NCI-H524 (cell line): Measurements from ENCODE around the gene BET1L.
"Not testable (repeated sequence)": the region's sequence is repeated elsewhere in the genome, so short reads cannot be mapped to it uniquely, and the experiment has no call there.

Source experiments
- DNase-seq, 2 experiments: peaks; one replicate each; lab custom pipeline; 2025; lab: John Stamatoyannopoulos, UW

The BET1L gene

GRCh38 chr11:207208-207862 lies at the start of gene BET1L, which contains the start of gene RIC8A:
Gene BET1L (minus strand): TSS chr11:207399. CDS start chr11:207321, 78 bp downstream.
Gene RIC8A (plus strand): TSS chr11:207708. CDS start chr11:208855, 1,147 bp downstream.
- peak; percentile 91 to 93 for DNase-seq

DNA sequence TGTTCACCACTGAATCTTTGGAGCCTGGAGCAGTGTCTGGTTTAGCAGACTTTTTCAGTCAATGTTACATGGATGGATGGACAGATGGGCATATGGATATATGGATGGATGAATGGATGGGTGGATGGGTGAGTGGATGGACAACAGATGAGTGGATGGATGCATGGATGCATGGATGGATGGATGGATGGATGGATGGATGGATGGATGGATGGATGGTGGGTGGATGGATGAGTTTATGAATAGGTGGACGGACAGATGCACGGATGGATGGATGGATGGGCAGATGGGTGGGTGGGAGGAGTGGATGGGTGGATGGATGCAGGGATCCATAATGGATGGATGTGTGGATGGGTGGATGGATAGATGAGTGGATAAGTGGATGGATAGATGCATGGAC lies 48.6 kb upstream of the BET1L start:
- DNase-seq: no peak

- DNase-seq: no peak
Observed at GRCh38 chr11:255176-255575, 48.0 kb upstream of the BET1L start.

GRCh38 chr11:253886-254270 lies 46.7 kb upstream of the BET1L start:
- no peak for DNase-seq

- no peak for DNase-seq
Observed at GRCh38 chr11:253160-253885, 46.1 kb upstream of the BET1L start.

DNA sequence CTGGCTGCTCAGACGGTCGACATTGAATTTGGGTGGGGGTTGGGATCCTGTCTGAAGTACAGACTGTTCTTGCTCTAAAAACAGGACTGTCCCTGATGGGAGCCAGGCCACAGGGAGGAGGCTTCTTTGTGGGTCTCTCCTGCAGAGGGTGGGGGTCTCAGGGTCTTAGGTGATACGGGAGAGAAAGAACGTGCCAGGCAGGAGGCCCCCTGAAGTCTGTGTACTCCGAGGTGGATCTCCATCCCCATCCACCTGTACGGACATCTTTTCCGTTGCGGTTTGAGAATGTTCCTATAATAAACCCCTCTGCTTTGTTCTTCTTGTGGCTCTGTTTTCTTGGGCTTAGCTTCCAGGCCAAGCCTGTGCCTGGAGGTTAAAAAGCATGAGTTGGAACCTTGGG lies 45.5 kb upstream of the BET1L start:
- no peak for DNase-seq

DNA sequence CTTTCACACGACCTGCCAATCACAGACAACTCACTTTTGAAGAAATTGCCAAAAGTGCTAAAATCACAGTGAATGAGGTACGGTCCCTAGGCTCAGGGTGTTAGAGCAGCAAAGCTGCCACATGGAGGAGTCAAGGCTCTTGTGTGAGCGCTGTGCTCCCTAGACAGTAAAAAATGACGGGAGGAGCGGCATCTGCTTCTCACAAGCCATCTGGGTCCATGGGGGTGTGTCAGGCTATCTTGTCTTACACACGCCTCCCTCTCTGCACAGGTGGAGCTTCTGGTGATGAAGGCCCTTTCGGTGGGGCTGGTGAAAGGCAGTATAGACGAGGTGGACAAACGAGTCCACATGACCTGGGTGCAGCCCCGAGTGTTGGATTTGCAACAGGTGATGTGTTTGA lies 44.4 kb upstream of the BET1L start:
- DNase-seq: peak in 1 of 2 experiments; percentile 19

DNA sequence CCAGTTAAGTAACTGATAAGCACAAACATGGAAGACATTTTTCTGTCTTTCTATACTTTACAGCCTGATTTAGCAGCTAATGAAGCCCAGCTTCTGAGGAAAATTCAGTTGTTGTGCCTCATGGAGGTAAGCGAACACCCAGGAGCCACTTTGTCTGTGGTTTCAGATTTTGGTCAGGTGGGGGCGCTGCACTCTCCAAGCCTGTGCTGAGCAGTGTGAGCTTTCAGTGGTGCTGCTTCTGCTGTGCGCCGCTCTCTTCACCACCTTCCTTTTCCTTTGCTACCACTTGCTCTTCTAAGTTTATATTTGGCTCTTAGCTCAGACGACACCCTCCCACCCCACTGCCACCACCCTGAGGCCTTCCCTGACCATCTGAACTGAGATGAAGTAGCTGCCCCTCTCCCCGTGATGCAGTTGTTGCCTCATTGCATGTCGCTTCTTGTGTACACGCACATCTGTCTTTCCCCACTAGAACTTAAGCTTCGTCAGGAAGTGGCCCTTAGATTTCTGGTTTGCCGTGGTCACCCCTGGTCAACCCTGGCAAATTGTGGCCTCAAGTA lies 43.6 kb upstream of the BET1L start:
- DNase-seq: peak in 1 of 2 experiments; percentile 21

DNA sequence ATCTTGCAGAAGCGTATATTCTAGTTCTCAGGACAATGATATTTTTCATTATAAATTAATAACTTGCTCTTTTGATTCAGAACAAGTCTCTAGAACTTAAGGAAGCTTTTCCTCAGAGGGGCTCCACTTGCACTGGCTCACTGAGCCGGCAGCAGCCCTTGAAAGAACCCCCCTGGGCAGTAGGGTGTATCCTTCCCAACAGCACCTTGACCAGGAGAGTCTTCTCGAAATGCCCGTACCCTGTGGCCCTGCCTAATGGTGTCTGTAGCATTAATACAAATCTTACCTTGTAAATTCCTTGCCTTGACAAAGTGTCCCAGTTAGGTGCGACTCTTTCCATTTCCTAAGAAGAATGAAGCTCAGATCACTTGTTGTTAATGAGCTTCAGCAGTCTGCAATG lies 43.1 kb upstream of the BET1L start:
- DNase-seq: no peak

DNA sequence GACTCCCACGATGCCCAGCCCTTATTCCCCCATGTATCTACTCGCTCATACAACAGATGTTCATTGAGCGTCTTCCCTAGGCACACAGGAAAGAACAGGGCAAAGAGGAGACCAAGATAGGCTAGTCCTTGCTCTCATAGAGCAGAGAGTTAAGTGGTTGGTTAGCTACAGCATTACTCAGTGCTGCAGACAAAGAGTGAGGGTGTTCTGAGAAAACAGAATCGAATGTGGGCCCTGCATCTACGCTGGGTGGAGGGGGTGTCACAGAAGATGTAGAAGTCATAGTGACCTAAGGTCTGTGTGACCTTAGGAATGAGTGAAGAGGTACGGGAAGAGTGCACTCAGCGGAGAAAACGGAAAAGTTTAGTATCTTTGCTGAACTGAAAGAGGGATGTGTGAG lies 41.9 kb upstream of the BET1L start:
- no peak for DNase-seq

- no peak for DNase-seq
Observed at GRCh38 chr11:244376-244775, 37.2 kb upstream of the BET1L start.

DNA sequence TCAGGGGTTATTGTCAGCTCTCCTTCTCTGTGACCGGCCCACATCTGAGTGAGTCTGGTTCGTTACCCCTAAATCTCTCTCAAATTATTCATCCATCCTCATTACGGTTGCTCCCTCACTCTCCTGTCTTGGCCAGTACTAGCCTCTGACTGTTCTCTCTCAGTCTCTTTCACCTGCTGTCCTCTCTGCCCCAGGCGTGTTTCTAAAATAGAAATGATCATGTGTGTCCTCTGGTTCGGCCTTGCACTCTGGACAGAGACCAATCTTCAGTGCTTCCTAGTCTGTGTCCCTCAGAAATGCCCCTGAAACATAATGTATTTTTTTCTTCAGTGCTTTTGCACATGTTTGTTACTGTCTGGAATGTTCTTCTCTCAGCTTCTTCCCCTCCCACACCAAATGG lies 34.4 kb upstream of the BET1L start:
- DNase-seq: no peak

DNA sequence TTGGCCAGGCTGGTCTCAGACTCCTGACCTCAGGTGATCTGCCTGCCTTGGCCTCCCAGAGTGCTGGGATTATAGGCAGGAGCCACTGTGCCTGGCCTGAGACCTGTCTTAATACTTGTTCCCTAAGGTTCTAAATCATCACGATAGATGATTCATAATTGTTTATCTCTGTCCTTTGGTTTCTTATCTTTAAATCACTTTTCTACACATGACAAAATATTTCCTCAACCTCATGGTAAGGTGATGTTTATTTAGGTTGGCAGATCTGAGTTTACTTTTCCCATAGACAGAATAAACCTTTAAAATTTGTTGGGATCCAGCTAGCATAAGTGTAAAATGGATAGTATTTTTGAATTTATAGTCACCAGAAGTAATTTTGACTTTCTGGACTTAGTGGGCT lies 33.1 kb upstream of the BET1L start:
- DNase-seq: no peak

DNA sequence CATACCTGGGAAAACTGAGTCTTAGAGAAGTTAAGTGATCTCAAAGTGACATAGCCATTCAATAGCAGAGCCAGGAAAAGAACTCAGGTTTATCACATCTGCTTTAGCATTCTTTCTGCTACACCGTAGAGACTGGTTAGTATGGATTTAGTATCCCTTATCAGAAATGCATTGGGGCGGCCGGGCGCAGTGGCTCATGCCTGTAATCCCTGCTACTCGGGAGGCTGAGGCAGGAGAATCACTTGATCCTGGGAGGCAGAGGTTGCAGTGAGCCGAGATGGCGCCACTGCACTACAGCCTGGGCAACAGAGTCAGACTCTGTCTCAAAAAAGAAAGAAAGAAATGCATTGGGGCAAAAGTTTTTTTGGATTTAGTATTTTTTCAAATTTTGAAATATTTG lies 31.1 kb upstream of the BET1L start:
- DNase-seq: not testable (repeated sequence)

- DNase-seq: peak; percentile 61 to 77
Observed at GRCh38 chr11:236774-237767, 29.9 kb upstream of the BET1L start, which contains the start of gene PSMD13. Gene PSMD13 (plus strand): TSS chr11:236976. CDS start chr11:237050, 74 bp downstream.

DNA sequence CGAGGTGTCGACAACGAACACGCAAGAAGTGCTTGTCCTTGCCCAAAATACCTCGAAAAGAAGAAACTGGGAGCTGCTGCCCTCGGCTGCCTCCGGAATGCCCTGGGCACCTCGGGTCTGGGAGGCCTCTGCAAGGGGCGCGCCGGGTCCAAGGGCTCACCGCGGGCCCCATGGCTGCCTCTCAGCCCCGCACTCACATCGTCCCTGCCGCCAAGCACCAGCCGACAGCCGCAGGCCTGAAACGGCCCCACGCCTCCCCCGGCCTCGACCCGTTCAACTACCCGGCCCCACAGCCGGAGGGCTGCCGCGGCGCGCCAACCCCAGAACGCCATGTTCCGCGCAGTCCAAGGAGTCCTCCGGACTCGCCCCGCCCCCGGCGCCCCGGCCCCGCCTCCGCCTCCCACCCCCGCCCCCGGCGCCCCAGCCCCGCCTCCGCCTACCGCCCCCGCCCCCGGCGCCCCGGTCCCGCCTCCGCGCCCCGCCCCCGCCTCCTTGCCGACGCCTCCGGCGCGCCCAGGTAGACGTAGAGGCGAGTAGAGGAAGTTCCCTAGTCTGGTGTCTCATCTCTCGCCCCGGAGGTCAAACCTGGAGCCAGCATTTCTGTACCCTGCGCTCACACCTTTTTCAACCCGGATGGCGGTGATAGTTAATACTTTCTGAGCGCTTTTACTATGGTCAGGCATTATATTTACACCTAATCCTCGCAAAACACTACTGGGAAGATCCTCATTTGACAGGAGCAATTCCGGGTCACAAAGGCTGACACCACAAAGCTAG lies 29.0 kb upstream of the BET1L start, which contains the start of gene SIRT3:
Gene SIRT3, minus strand, starts transcription at position 346 of the 777 bp plus-strand sequence. Its CDS starts 14 bp downstream, at position 332.
- DNase-seq: peak; percentile 45 to 64

DNA sequence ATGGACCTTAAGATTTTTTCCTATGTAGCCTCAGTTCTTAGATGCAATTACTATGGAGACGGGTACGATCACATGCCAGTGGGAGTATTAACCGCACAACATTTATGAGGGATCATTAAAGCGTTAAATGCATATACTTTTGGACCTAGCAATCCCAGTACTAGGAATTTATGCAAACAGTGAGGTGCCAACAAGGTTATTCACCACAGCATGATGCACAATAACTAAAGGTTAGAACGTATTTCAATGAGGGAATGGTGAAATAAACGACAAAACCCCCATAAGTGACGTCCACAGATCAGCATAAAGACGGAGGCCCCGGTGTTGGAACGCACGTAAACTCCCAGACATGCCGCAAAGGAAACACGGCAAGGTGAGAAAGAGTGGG lies 28.4 kb upstream of the BET1L start:
- no peak for DNase-seq

DNA sequence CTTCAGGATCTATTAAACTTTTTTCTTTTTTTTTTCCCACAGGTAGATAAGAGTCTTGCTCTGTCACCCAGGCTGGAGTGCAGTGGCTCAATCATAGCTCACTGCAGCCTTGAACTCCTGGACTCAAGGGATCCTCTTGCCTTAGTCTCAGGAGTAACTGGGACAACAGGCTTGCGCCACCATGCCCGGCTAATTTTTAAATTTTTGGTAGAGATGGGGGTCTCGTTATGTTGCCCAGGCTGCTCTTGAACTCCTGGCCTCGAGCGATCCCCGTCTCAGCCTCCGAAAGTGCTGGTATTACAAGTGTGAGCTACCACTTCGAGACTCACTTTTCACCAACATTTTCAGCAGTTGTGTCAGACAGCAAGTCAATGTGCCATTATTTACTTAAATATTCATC lies 28.0 kb upstream of the BET1L start:
- DNase-seq: no peak

- no peak for DNase-seq
Observed at GRCh38 chr11:232783-233565, 25.8 kb upstream of the BET1L start.

- no peak for DNase-seq
Observed at GRCh38 chr11:230431-230830, 23.2 kb upstream of the BET1L start.
